GM12874 (cell line): Measurements from ENCODE around the gene RGL2.

Experiments used
- TF ChIP-seq, protein P1 (sequence below): IDR thresholded peaks from 2 replicates; pipeline ENCODE4 v1.5.1; 2011; ENCODE audit warnings: low read depth, mild to moderate bottlenecking, control low read depth, low read length, moderate library complexity; ENCODE audit not compliant: insufficient read depth

The RGL2 gene

DNA sequence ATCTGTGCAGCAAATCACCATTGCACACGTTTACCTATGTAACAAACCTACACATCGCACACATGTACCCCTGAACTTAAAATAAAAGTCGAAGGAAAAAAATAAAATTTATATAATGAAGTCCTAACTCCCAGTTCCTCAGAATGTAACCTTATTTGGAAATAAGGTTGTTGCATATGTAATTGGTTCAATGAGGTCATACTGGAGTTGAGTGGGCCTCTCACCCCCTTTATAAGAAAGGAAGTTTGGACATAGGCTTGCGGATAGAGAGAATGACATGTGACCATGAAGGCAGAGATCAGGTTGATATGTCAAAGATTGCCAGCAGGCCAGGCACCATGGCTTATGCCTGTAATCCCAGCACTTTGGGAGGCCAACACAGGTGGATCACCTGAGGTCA is 34.9 kb upstream of the RGL2 start:
- TF ChIP-seq, protein P1, sequence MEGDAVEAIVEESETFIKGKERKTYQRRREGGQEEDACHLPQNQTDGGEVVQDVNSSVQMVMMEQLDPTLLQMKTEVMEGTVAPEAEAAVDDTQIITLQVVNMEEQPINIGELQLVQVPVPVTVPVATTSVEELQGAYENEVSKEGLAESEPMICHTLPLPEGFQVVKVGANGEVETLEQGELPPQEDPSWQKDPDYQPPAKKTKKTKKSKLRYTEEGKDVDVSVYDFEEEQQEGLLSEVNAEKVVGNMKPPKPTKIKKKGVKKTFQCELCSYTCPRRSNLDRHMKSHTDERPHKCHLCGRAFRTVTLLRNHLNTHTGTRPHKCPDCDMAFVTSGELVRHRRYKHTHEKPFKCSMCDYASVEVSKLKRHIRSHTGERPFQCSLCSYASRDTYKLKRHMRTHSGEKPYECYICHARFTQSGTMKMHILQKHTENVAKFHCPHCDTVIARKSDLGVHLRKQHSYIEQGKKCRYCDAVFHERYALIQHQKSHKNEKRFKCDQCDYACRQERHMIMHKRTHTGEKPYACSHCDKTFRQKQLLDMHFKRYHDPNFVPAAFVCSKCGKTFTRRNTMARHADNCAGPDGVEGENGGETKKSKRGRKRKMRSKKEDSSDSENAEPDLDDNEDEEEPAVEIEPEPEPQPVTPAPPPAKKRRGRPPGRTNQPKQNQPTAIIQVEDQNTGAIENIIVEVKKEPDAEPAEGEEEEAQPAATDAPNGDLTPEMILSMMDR = no peak

DNA sequence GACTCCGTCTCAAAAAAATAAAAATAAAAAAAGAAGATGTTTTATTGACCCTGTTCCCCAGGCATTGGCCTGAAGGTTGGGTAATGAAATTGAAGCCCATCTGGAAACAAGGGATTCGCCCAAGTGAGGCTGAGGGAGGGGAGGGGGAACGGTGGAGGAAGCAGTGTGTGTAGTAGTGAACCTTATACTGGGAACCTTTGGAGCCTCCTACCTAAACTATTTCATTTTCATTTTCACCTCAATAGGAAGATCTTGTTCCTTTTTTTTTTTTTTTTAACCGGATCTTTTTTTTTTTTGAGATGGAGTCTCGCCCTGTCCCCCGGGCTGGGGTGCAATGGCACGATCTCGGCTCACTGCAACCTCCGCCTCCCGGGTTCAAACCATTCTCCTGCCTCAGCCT is 32.0 kb upstream of the RGL2 start:
- TF ChIP-seq, protein P1 = no peak

DNA sequence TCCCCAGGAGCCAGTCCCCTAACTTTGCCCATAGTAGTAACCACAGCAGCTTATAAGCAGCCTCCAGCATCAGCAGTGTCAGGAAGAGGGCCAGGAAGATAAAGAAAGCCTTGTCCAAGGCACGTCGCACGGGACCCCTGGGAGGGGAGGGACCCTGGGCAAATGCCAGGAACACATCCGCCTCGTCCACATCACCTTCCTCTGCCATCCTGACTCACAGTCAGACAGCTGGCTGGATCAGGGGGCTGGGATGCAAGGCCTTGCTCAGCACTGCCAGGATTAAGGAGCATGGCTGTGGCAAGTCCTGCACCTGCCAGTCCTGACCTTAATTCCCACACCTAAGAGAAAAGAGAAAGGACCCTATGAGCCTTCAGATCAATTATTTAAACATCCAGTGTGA is 30.3 kb upstream of the RGL2 start:
- TF ChIP-seq, protein P1 = no peak

DNA sequence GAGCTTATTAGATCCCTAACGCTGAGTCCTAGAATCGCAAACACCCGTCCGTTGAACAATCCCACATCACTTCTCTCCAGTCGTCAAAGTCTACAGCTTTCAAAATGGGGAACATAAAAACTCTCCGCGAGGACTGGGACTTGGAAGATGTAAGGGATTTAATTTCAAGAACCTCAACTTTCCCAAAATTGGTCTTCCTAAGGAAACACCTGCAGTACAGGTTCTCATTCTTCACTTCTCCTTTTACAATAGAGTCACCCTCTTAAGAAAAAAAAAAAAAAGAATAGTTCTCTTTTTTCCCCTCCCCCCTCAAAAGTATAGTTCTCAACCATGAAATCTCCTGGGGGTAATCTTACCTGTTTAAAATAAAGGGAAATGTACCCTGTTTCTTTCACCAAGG is 25.4 kb upstream of the RGL2 start:
- TF ChIP-seq, protein P1 = no peak

DNA sequence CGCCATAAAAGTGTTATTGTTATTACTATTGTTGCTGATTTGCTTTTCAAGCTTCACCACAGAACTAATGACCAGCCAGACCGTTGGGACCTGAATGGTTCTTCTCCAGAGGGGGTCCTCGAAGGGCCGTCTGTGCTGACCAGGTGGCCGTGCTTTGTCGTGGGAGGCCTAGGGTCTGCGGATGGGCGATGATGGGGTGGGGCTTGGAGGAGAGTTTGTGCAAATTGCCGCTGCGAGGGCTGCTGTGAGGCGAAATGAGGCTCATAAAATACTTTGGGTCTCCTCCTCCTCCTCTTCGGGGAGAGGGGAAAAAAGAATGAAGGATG is 24.8 kb upstream of the RGL2 start:
- TF ChIP-seq, protein P1 = no peak

DNA sequence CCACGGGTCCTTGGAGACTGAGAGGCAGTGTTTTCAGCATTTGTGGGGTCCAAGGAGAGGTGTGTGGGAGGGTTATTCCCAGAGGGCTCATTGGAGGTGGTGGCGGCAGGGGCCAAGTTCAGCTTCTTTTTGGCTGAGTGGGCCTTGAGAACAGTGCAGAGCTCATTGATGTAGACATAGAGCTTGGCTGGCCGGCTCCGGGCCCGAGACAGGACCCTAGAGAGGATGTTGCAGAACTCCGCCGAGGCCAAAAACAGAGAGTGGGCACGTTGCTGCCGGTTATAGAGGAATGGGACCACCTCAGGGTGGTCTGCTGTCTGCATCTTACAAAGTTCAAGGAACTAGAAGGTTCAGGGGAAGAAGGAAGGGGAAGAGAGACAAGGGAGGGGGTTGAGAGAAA is 22.5 kb upstream of the RGL2 start:
- TF ChIP-seq, protein P1 = no peak

DNA sequence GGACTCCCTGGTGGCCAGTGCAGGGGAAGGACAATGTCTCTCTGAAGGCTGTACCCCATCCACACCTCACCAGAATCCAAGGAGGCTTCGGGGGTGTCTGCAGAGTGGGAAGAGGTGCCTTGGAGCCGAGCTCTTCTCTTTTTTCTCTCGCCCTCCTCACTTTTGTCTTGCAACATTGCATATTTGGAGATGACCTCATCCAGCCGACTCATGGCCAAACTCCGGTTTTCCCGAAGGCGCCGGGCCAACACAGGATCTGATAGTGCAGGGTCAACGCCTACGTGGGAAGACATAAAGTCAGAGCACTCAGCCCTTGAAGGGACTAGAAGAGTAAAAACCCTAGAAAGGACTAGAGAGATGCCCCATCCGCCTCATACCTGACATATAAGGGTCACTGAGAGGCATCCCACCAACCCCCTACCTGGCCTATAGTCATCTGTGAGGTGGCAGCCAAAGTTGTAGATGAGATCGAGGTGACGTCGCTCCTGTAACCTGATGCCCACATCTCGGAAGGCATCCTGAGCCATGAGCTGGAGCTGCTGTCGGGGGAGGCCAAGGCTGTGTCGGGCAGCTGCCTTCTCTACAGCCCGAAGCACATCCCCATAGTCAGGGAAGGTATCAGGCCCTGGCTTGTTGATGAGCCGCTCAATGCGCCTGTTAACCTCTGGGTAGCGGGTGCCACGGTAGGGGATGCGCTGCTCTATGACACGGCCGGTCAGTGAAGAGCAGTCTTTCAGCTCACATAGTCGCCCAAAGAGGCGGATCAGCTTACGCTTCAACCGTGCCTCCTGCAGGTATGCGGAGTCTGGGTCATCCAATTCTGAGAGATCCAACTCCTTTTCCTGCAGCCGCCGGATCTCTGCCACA is 21.8 kb upstream of the RGL2 start:
- TF ChIP-seq, protein P1 = no peak
